Transverse colon (tissue), 4 donors: Measurements from ENCODE around the gene ACAN. TPM values are rescaled to one million over a fixed set of nuclear protein-coding genes. Genes with fewer than 3 reads are reported as not detected.

Experiments
- DNase-seq: peaks from one replicate; pipeline ENCODE4 v3.0.0-alpha.2; 2019
- H3K27ac ChIP-seq, 4 donors: fragments of 200-600 bp; sonication (generic); 2 replicates each; pipeline ENCODE4 v1.5.1; 2016 to 2018; ENCODE audit warnings: inconsistent platforms in 4 of 4
- H3K27me3 ChIP-seq: fragments of 200-600 bp; sonication (generic); 2 replicates; pipeline ENCODE4 v1.5.1; 2017; ENCODE audit warnings: inconsistent platforms
- H3K36me3 ChIP-seq, 4 donors: fragments of 200-600 bp; sonication (generic); 2 replicates each; pipeline ENCODE4 v1.5.1; 2017 to 2019; ENCODE audit warnings: inconsistent platforms in 4 of 4
- H3K4me1 ChIP-seq, 4 donors: fragments of 200-600 bp; sonication (generic); 2 replicates each; pipeline ENCODE4 v1.5.1; 2017 to 2020; ENCODE audit warnings: inconsistent platforms in 4 of 4
- H3K4me3 ChIP-seq, 4 donors: fragments of 200-600 bp; sonication (generic); 1 replicate in 1 of 4; 2 replicates in 3 of 4; pipeline versions ENCODE4 v1.5.1 to v1.6.1; 2017 to 2019; ENCODE audit warnings: inconsistent platforms in 4 of 4
- H3K9me3 ChIP-seq, 2 donors: fragments of 200-600 bp; sonication (generic); 2 replicates each; pipeline ENCODE4 v1.5.1; 2017 to 2019; ENCODE audit warnings: inconsistent platforms in 2 of 2
- EP300 ChIP-seq: sonication (generic); formaldehyde crosslinking; IDR thresholded peaks from one replicate; pipeline ENCODE4 v1.6.1; 2017; ENCODE audit warnings: antibody characterized with exemption, low read depth
- POLR2A ChIP-seq: fragments of 450-650 bp; IDR thresholded peaks from one replicate; pipeline ENCODE4 v1.6.1; 2016; ENCODE audit warnings: antibody characterized with exemption, mild to moderate bottlenecking, moderate library complexity
- POLR2AphosphoS5 ChIP-seq, 3 donors: sonication (generic); formaldehyde crosslinking; IDR thresholded peaks; one replicate each; pipeline ENCODE4 v1.6.1; 2016; ENCODE audit warnings: antibody characterized with exemption in 3 of 3
- WGBS, 2 donors: methylation state at CpG; one replicate each; pipeline ENCODE4 v1.1.5; 2018; ENCODE audit warnings: low coverage in 1 of 2; 5-methylcytosine and 5-hydroxymethylcytosine counted together
- in situ Hi-C, 4 donors: fragments of 200-750 bp; cut with MboI; loops; one replicate each; pipeline versions ENCODE4 v1.15.0 to v1.15.1; 2017; ENCODE audit warnings: low sequenced_read_pairs in 3 of 4, low pct_ligation_motif_present in 1 of 4, low pct_unique_long_range_greater_than_20kb in 1 of 4
- intact Hi-C: fragments of 100-400 bp; cut with DNase I; formaldehyde crosslinking; loops from one replicate; pipeline ENCODE4 v1.15.1; 2023; ENCODE audit warnings: low total_unique reads
- total RNA-seq, 4 donors: library from RNA; depleted of rRNA; stranded (reverse); fragments of >200 nt; gene quantifications; one replicate each; pipeline ENCODE4 v1.1.0, GENCODE V29; 2016
- TF ChIP-seq, protein P1 (sequence below), 5 experiments: fragments of 200-600 bp in 3 of 5; fragments of 450-650 bp in 2 of 5; sonication (generic) in 3 of 5; IDR thresholded peaks; 1 replicate in 2 of 5; 2 replicates in 3 of 5; pipeline ENCODE4 v1.5.1; 2016 to 2017; ENCODE audit warnings: antibody characterized with exemption in 5 of 5, inconsistent platforms in 3 of 5, mild to moderate bottlenecking in 2 of 5, moderate library complexity in 1 of 5

Gene ACAN
- total RNA-seq, 4 donors from 2014 or later, result 0.14 TPM; not detected in 3

DNA sequence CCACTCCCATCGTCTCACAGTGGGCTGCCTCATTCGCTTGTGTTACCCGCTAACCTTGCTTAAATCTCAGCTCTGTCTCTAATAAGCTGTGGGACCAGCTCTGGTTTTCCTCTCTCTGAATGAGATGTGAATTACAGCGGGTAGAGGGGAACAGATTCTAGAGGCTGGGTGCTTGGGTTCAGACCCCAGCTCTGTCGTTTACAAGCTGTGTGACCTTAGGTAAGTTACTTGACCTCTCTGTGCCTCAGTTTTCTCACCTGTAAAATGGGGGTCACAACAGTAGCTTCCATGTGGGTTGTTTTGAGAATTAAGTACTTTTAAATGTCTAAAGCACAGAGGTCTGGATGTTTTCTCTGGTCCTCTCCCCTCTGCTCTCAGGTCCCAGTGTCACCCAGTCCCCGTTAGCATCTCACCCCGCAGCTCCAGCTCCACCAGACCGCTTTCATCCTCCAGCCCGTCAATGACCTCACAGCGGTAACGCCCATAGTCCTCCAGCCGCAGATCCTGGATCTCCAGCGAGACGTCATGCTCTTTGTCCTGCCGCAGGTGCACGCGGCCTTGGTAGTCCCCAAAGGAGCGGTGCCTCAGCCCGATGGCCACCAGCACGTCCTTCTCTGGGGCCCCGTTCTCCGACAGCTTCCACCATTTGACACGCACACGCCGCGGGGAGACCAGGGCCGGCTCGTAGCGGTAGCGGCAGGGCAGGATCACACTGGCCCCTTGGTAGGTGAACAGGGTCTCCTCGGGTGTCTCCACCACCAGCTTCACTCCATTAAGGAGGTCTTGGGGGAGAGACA, 77.9 kb downstream of the ACAN start:
- Histone ChIP-seq H3K27ac (no peak overlapping the region), H3K27me3 (no peaks in the 10 kb centered on the region), H3K36me3 (no peaks in the 10 kb centered on the region), H3K9me3 (no peaks in the 10 kb centered on the region), H3K4me3 (no peak overlapping the region), H3K4me1 (no peaks in the 10 kb centered on the region)
- in situ Hi-C loops, result no loop called here
- no peak for DNase-seq
- 93 to 95% methylated on average over 7 to 31 of the region's 31 CpGs for WGBS, 2 donors
- intact Hi-C loops, result no loop called here
- TF ChIP-seq, protein P1, sequence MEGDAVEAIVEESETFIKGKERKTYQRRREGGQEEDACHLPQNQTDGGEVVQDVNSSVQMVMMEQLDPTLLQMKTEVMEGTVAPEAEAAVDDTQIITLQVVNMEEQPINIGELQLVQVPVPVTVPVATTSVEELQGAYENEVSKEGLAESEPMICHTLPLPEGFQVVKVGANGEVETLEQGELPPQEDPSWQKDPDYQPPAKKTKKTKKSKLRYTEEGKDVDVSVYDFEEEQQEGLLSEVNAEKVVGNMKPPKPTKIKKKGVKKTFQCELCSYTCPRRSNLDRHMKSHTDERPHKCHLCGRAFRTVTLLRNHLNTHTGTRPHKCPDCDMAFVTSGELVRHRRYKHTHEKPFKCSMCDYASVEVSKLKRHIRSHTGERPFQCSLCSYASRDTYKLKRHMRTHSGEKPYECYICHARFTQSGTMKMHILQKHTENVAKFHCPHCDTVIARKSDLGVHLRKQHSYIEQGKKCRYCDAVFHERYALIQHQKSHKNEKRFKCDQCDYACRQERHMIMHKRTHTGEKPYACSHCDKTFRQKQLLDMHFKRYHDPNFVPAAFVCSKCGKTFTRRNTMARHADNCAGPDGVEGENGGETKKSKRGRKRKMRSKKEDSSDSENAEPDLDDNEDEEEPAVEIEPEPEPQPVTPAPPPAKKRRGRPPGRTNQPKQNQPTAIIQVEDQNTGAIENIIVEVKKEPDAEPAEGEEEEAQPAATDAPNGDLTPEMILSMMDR (IDR thresholded peaks at IDR 0.05), result no peak
- no peak for TF ChIP-seq POLR2A
- no peak for TF ChIP-seq EP300
- TF ChIP-seq POLR2AphosphoS5 (IDR thresholded peaks at IDR 0.05), result no peak

DNA sequence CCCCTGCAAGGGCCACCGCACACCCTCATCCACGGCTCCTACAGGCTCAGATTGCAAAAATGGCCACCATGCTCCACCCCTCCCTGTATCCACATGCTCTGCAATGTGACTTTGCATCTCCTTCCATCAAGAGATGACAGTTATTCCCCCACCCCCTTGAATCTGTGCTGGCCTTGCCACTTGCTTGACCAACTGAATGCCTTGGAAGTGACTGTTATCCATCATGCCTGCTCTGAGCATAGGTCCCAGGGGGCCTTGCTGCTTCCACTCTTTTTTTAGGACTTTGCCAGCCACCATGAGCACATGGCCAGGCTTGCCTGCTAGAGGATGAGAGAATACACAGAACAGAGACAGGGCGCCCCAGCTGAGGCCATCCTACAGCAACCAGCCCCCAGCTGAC, 78.5 kb downstream of the ACAN start:
- intact Hi-C loops (no loop called here), in situ Hi-C loops (no loop called here)
- Histone ChIP-seq H3K27ac (no peak overlapping the region), H3K9me3 (no peaks in the 10 kb centered on the region), H3K4me3 (no peak overlapping the region), H3K27me3 (no peaks in the 10 kb centered on the region), H3K36me3 (no peaks in the 10 kb centered on the region), H3K4me1 (no peaks in the 10 kb centered on the region)
- no peak for TF ChIP-seq POLR2A
- TF ChIP-seq, protein P1 (IDR thresholded peaks at IDR 0.05), result no peak
- no peak for TF ChIP-seq POLR2AphosphoS5 (IDR thresholded peaks at IDR 0.05)
- no peak for TF ChIP-seq EP300
- no peak for DNase-seq
- WGBS, 2 donors, result 95% methylated on average over 3 of the region's 3 CpGs; no CpG with 5 or more reads in 1 of the 2 donors

DNA sequence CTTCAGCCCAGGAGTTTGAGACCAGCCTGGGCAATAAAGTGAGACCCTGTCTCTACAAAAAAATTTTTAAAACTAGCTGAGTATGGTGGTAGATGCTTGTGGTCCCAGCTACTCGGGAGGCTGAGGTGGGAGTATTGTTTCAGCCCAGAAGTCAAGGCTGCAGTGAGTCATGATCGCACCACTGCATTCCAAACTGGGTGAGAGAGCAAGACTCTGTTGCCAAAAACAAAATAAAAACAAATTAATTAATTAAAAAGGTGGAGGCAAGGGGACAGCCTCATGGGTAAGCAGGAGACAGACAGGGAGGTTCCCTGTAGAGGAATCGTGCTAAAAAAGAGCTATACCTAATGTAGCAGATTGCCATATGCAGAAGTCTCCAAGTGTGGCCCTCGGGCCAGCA, 79.5 kb downstream of the ACAN start:
- intact Hi-C loops (no loop called here), in situ Hi-C loops (no loop called here)
- Histone ChIP-seq H3K27ac (no peak overlapping the region), H3K4me3 (no peak overlapping the region), H3K27me3 (no peaks in the 10 kb centered on the region), H3K4me1 (no peaks in the 10 kb centered on the region), H3K36me3 (no peaks in the 10 kb centered on the region), H3K9me3 (no peaks in the 10 kb centered on the region)
- TF ChIP-seq POLR2A (no peak), POLR2AphosphoS5 (IDR thresholded peaks at IDR 0.05) (no peak), EP300 (no peak)
- TF ChIP-seq, protein P1 (IDR thresholded peaks at IDR 0.05), result no peak
- no peak for DNase-seq
- WGBS, 2 donors, result 62 to 82% methylated on average over 4 of the region's 4 CpGs

DNA sequence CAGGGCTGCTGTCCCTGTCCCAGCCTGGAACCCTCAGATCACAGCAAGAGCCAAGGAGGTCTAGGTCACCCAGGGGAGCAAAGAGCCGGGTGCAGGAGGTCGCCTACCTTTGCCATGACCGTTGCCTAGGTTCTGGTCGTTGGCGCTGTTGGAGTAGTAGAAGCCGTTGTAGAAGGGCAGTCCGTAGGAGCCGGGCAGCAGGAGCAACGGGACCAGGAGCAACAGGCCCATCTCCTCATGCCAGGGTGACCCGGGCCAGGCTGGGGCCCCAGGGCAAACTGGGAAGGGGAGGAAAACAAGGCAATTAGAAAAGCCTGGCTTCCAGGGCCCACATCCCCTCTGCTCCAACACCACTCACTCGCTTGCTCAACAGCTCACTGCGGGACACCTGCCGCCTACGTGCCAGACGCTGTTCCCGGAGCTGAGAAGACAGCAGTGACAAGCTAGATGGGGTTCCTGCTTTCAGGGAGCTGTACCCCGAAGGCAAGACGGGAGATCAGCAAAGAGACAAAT, 83.9 kb downstream of the ACAN start:
- 89% methylated on average over 18 of the region's 18 CpGs; no CpG with 5 or more reads in 1 of the 2 donors for WGBS, 2 donors
- H3K27ac ChIP-seq, result no peak overlapping the region
- no peak for DNase-seq
- intact Hi-C loops, result no loop called here
- H3K9me3 ChIP-seq, result no peaks in the 10 kb centered on the region
- no peaks in the 10 kb centered on the region for H3K27me3 ChIP-seq
- H3K4me3 ChIP-seq, result no peak overlapping the region
- in situ Hi-C loops, result no loop called here
- no peak for TF ChIP-seq POLR2AphosphoS5 (IDR thresholded peaks at IDR 0.05)
- TF ChIP-seq EP300, result no peak
- TF ChIP-seq, protein P1 (IDR thresholded peaks at IDR 0.05), result no peak
- TF ChIP-seq POLR2A, result no peak
- no peaks in the 10 kb centered on the region for H3K4me1 ChIP-seq
- H3K36me3 ChIP-seq, result no peaks in the 10 kb centered on the region
